GM12878 (cell line): ENCODE data around the gene BDH1.

Experiments
- CTCF ChIP-seq, 3 experiments: IDR thresholded peaks in 2 of 3; conservative IDR thresholded peaks in 1 of 3; 2 replicates each; pipeline ENCODE4 v1.5.1; 2011; ENCODE audit warnings: low read depth in 3 of 3, low read length in 3 of 3, mild to moderate bottlenecking in 3 of 3, control low read depth in 2 of 3, moderate library complexity in 2 of 3, inconsistent platforms in 1 of 3, mixed read lengths in 1 of 3; ENCODE audit not compliant: control insufficient read depth in 2 of 3, insufficient read depth in 1 of 3; ENCODE audit errors: extremely low read depth in 1 of 3
- EGR1 ChIP-seq, 2 experiments: IDR thresholded peaks; 1 replicate in 1 of 2; 2 replicates in 1 of 2; pipeline ENCODE4 v1.6.1; 2011 to 2012; ENCODE audit warnings: low read depth in 2 of 2, low read length in 2 of 2, borderline replicate concordance in 1 of 2, mild to moderate bottlenecking in 1 of 2, moderate library complexity in 1 of 2
- EP300 ChIP-seq, 2 experiments: fragments of 150-350 bp in 1 of 2; IDR thresholded peaks; 2 replicates each; pipeline ENCODE4 v1.6.1; 2011 to 2012; ENCODE audit warnings: low read depth in 2 of 2, low read length in 2 of 2, borderline replicate concordance in 1 of 2, improper control_type of control experiment in 1 of 2, inconsistent platforms in 1 of 2; ENCODE audit not compliant: control insufficient read depth in 1 of 2
- EZH2 ChIP-seq: IDR thresholded peaks from 2 replicates; pipeline ENCODE4 v1.6.1; 2012; ENCODE audit warnings: low read depth, mild to moderate bottlenecking, control low read depth, inconsistent platforms, low read length, borderline replicate concordance; ENCODE audit not compliant: control insufficient read depth
- JUND ChIP-seq: IDR thresholded peaks from 2 replicates; pipeline ENCODE4 v1.6.1; 2012; ENCODE audit warnings: low read depth, mild to moderate bottlenecking, low read length, improper control_type of control experiment, moderate library complexity
- POLR2A ChIP-seq: IDR thresholded peaks from 2 replicates; pipeline ENCODE4 v1.6.1; 2011; ENCODE audit warnings: low read depth, mild to moderate bottlenecking, low read length
- SREBF1 ChIP-seq: IDR thresholded peaks from 2 replicates; pipeline ENCODE4 v1.6.1; 2012; ENCODE audit warnings: mild to moderate bottlenecking, low read length
- TAF1 ChIP-seq: IDR thresholded peaks from 2 replicates; pipeline ENCODE4 v1.6.1; 2011; ENCODE audit warnings: mild to moderate bottlenecking, low read depth, low read length, borderline replicate concordance
- YY1 ChIP-seq: IDR thresholded peaks from 2 replicates; pipeline ENCODE4 v1.6.1; 2011; ENCODE audit warnings: low read depth, mild to moderate bottlenecking, low read length

GRCh38 chr3:197573048-197573767 lies 17.4 kb upstream of the BDH1 start:
- no peak for TF ChIP-seq CTCF (IDR thresholded peaks at IDR 0.05 in 2 of 3, conservative IDR thresholded peaks at IDR 0.05 in 1 of 3; ENCODE audit: control insufficient read depth in 2 of 3, extremely low read depth in 1 of 3, insufficient read depth in 1 of 3, low read depth in 3 of 3, low read length in 3 of 3)
- TF ChIP-seq EGR1 (IDR thresholded peaks at IDR 0.05; ENCODE audit: borderline replicate concordance in 1 of 2, low read depth in 2 of 2, low read length in 2 of 2), result no peak
- no peak for TF ChIP-seq SREBF1
- TF ChIP-seq YY1, result no peak
- no peak for TF ChIP-seq TAF1
- TF ChIP-seq EP300 (IDR thresholded peaks at IDR 0.05; ENCODE audit: borderline replicate concordance in 1 of 2, control insufficient read depth in 1 of 2, low read depth in 2 of 2, low read length in 2 of 2), result no peak
- TF ChIP-seq POLR2A, result no peak
- TF ChIP-seq JUND, result no peak
- TF ChIP-seq EZH2, result no peak
